ENCODE results near the gene TRAK1.

Gene TRAK1

GRCh38 chr3:42088803-42089530 is 2.2 kb upstream of the TRAK1 start:
- Histone ChIP-seq H3K27me3 (ENCODE audit: insufficient read depth, poor library complexity, severe bottlenecking) (no peaks in the 10 kb centered on the region), H3K4me3 (replicated peaks; ENCODE audit: insufficient read depth, low read length) (no peak overlapping the region), H3K27ac (replicated peaks) (no peak overlapping the region)
- TF ChIP-seq, protein P1, sequence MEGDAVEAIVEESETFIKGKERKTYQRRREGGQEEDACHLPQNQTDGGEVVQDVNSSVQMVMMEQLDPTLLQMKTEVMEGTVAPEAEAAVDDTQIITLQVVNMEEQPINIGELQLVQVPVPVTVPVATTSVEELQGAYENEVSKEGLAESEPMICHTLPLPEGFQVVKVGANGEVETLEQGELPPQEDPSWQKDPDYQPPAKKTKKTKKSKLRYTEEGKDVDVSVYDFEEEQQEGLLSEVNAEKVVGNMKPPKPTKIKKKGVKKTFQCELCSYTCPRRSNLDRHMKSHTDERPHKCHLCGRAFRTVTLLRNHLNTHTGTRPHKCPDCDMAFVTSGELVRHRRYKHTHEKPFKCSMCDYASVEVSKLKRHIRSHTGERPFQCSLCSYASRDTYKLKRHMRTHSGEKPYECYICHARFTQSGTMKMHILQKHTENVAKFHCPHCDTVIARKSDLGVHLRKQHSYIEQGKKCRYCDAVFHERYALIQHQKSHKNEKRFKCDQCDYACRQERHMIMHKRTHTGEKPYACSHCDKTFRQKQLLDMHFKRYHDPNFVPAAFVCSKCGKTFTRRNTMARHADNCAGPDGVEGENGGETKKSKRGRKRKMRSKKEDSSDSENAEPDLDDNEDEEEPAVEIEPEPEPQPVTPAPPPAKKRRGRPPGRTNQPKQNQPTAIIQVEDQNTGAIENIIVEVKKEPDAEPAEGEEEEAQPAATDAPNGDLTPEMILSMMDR (IDR thresholded peaks at IDR 0.05; ENCODE audit: insufficient read depth, low read length), result no peak
- TF ChIP-seq REST (IDR thresholded peaks at IDR 0.05; ENCODE audit: insufficient replicate concordance, low read depth) (no peak), SPI1 (IDR thresholded peaks at IDR 0.05; ENCODE audit: borderline replicate concordance, low read depth) (no peak), GABPA (IDR thresholded peaks at IDR 0.05; ENCODE audit: low read depth) (no peak), POLR2AphosphoS5 (IDR thresholded peaks at IDR 0.05; ENCODE audit: low read depth) (no peak)
- DNase-seq (ENCODE audit: low read depth in 1 of 2, low spot score in 1 of 2), result no peak

- Histone ChIP-seq H3K27me3 (ENCODE audit: insufficient read depth, poor library complexity, severe bottlenecking) (no peaks in the 10 kb centered on the region), H3K27ac (replicated peaks) (no peak overlapping the region), H3K4me3 (replicated peaks; ENCODE audit: insufficient read depth, low read length) (no peak overlapping the region)
- DNase-seq (ENCODE audit: low read depth in 1 of 2, low spot score in 1 of 2), result no peak
- TF ChIP-seq POLR2AphosphoS5 (IDR thresholded peaks at IDR 0.05; ENCODE audit: low read depth) (no peak), SPI1 (IDR thresholded peaks at IDR 0.05; ENCODE audit: borderline replicate concordance, low read depth) (no peak), GABPA (IDR thresholded peaks at IDR 0.05; ENCODE audit: low read depth) (no peak), REST (IDR thresholded peaks at IDR 0.05; ENCODE audit: insufficient replicate concordance, low read depth) (no peak)
- TF ChIP-seq, protein P1 (IDR thresholded peaks at IDR 0.05; ENCODE audit: insufficient read depth, low read length), result no peak
Measured at GRCh38 chr3:42092006-42092405, 849 bp downstream of the TRAK1 start.

GRCh38 chr3:42094128-42094527 is 3.0 kb downstream of the TRAK1 start:
- Histone ChIP-seq H3K27me3 (ENCODE audit: insufficient read depth, poor library complexity, severe bottlenecking) (no peaks in the 10 kb centered on the region), H3K4me3 (replicated peaks; ENCODE audit: insufficient read depth, low read length) (no peak overlapping the region), H3K27ac (replicated peaks) (no peak overlapping the region)
- TF ChIP-seq GABPA (IDR thresholded peaks at IDR 0.05; ENCODE audit: low read depth), result no peak
- DNase-seq (ENCODE audit: low read depth in 1 of 2, low spot score in 1 of 2), result no peak

DNA sequence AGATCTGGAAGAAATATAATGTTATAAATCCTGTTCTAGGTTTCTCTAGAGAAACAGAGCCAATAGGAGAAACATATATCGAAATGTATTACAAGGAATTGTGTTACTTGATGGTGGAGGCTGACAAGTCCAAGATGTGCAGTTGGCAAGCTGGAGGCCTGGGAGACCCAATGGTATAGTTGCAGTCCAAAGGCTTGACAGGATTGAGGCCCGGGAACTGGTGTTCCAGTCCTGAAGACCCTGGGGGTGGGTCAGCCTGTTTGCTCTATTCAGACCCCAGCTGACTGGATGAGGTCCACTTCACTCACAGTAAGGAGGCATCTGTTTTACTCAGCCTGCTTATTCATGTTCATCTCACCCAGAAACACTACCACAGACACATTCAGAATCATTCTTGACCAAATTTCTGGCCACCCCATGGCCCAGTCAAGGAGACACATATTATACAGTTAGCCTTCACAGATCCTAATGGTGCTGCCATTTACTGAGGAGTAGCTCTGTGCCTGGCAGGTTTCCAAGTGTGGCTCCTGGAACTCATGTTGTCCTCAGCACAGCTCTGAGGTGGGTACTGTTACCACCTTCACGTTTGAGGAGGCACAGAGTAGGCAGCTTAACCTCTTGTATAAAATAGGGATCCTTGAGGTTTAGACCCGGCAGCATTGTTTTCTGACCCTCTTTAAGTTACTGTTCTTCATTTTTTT is 3.7 kb downstream of the TRAK1 start:
- DNase-seq (ENCODE audit: low read depth in 1 of 2, low spot score in 1 of 2), result no peak
- Histone ChIP-seq H3K27me3 (ENCODE audit: insufficient read depth, poor library complexity, severe bottlenecking) (no peaks in the 10 kb centered on the region), H3K27ac (replicated peaks) (no peak overlapping the region), H3K4me3 (replicated peaks; ENCODE audit: insufficient read depth, low read length) (no peak overlapping the region)
- TF ChIP-seq GABPA (IDR thresholded peaks at IDR 0.05; ENCODE audit: low read depth) (no peak), SPI1 (IDR thresholded peaks at IDR 0.05; ENCODE audit: borderline replicate concordance, low read depth) (no peak), REST (IDR thresholded peaks at IDR 0.05; ENCODE audit: insufficient replicate concordance, low read depth) (no peak), POLR2AphosphoS5 (IDR thresholded peaks at IDR 0.05; ENCODE audit: low read depth) (no peak)
- TF ChIP-seq, protein P1 (IDR thresholded peaks at IDR 0.05; ENCODE audit: insufficient read depth, low read length), result no peak
